Fibroblast of skin of back (primary cell): ENCODE results near the gene NR1H2.
"Not testable (repeated sequence)": the region's sequence is repeated elsewhere in the genome, so short reads cannot be mapped to it uniquely, and the experiment has no call there.

Experiments used
- DNase-seq: peaks from one replicate; pipeline ENCODE4 v3.0.0-alpha.2; 2013

The NR1H2 gene

GRCh38 chr19:50379602-50380001 lies 3.3 kb downstream of the NR1H2 start:
- DNase-seq = no peak

- DNase-seq = no peak
Observed at GRCh38 chr19:50380137-50380536, 3.9 kb downstream of the NR1H2 start.

- no peak for DNase-seq
Observed at GRCh38 chr19:50380751-50381151, 4.5 kb downstream of the NR1H2 start.

- no peak for DNase-seq
Observed at GRCh38 chr19:50381881-50382729, 5.8 kb downstream of the NR1H2 start.

- no peak for DNase-seq
Observed at GRCh38 chr19:50383001-50383851, 7.0 kb downstream of the NR1H2 start.

- peak; percentile 93 for DNase-seq
Observed at GRCh38 chr19:50383852-50384684, 7.8 kb downstream of the NR1H2 start, which contains the start of gene POLD1. Gene POLD1, plus strand, starts transcription at chr19:50384347. Its CDS starts 14,505 bp downstream, at chr19:50398852.

- peak; percentile 18 for DNase-seq
Observed at GRCh38 chr19:50384685-50385535, 8.7 kb downstream of the NR1H2 start.

- DNase-seq = no peak
Observed at GRCh38 chr19:50387176-50387867, 11.1 kb downstream of the NR1H2 start.

GRCh38 chr19:50387868-50388245 lies 11.6 kb downstream of the NR1H2 start:
- DNase-seq = no peak

- not testable (repeated sequence) for DNase-seq
Observed at GRCh38 chr19:50390295-50390694, 14.0 kb downstream of the NR1H2 start.

GRCh38 chr19:50390952-50391351 lies 14.7 kb downstream of the NR1H2 start:
- not testable (repeated sequence) for DNase-seq

- no peak for DNase-seq
Observed at GRCh38 chr19:50392759-50393158, 16.5 kb downstream of the NR1H2 start.

- DNase-seq = no peak
Observed at GRCh38 chr19:50393589-50393988, 17.3 kb downstream of the NR1H2 start.

GRCh38 chr19:50394017-50394416 lies 17.8 kb downstream of the NR1H2 start:
- no peak for DNase-seq

GRCh38 chr19:50398675-50399367 lies 22.6 kb downstream of the NR1H2 start:
- DNase-seq = no peak

- no peak for DNase-seq
Observed at GRCh38 chr19:50399368-50399745, 23.1 kb downstream of the NR1H2 start.

GRCh38 chr19:50401605-50402450 lies 25.6 kb downstream of the NR1H2 start:
- no peak for DNase-seq

- no peak for DNase-seq
Observed at GRCh38 chr19:50402544-50403301, 26.5 kb downstream of the NR1H2 start.
